Neural cell (in vitro differentiated cells): ENCODE measurements around the gene CD58.

Experiments used
- EZH2 ChIP-seq: fragments of 200-600, 300-800 bp; shearing (Covaris generic), sonication (generic); IDR thresholded peaks from 2 replicates; pipeline ENCODE4 v1.6.1; 2014; ENCODE audit warnings: antibody characterized with exemption, low read length, borderline replicate concordance, mild to moderate bottlenecking; ENCODE audit not compliant: insufficient read depth, poor library complexity, severe bottlenecking
- SMC3 ChIP-seq: fragments of 450-650 bp; conservative IDR thresholded peaks from 2 replicates; pipeline ENCODE4 v1.6.1; 2014; ENCODE audit warnings: antibody characterized with exemption, mild to moderate bottlenecking, moderate library complexity; ENCODE audit not compliant: poor library complexity
- TF ChIP-seq, protein P1 (sequence below): fragments of 450-650 bp; IDR thresholded peaks from 2 replicates; pipeline ENCODE4 v1.5.1; 2014; ENCODE audit warnings: antibody characterized with exemption, mild to moderate bottlenecking, moderate library complexity; ENCODE audit not compliant: poor library complexity, severe bottlenecking

DNA sequence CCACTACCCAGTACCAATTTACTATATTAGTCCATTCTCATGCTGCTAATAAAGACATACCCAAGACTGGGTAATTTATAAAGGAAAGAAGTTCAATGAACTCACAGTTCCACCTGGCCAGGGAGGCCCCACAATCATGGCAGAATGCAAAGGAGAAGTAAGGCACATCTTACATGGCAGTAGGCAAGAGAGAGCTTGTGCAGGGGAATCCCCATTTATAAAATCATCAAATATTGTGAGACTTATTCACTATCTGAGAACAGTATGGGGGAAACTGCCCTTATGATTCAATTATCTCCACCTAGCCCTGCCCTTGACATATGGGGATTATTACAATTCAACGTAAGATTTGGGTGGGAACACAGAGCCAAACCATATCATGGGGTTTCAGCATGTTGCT is 6.4 kb downstream of the CD58 start:
- TF ChIP-seq, protein P1, sequence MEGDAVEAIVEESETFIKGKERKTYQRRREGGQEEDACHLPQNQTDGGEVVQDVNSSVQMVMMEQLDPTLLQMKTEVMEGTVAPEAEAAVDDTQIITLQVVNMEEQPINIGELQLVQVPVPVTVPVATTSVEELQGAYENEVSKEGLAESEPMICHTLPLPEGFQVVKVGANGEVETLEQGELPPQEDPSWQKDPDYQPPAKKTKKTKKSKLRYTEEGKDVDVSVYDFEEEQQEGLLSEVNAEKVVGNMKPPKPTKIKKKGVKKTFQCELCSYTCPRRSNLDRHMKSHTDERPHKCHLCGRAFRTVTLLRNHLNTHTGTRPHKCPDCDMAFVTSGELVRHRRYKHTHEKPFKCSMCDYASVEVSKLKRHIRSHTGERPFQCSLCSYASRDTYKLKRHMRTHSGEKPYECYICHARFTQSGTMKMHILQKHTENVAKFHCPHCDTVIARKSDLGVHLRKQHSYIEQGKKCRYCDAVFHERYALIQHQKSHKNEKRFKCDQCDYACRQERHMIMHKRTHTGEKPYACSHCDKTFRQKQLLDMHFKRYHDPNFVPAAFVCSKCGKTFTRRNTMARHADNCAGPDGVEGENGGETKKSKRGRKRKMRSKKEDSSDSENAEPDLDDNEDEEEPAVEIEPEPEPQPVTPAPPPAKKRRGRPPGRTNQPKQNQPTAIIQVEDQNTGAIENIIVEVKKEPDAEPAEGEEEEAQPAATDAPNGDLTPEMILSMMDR = no peak
- TF ChIP-seq EZH2 (no peak), SMC3 (no peak)
